ENCODE data around the gene CHST8.

The CHST8 gene

DNA sequence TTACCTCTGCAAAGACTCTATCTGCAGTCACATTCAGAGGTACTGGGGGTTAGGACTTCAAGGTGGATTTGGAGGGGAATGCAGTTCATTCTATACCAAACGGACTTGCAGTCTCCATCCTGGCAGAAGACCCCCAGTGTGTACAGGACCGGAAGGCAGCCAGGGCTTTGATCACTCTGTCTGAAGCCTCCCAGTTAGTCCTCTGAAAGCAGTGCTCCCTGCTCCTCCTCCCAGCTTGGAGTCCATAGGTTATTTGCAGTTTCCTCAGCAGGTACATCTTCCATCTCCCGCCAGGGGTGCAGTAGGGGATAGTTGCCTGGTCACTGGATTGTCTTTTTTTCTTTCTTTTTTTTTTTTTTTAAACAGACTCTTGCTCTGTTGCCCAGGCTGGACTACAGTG is 96.1 kb downstream of the CHST8 start:
- no peaks in the 10 kb centered on the region for H3K36me3 ChIP-seq (ENCODE audit: insufficient read depth, low read length)
- no peaks in the 10 kb centered on the region for H3K4me1 ChIP-seq (ENCODE audit: insufficient read depth, low read length, poor library complexity, severe bottlenecking)
- H3K79me2 ChIP-seq (ENCODE audit: insufficient read depth, low read length) = no peaks in the 10 kb centered on the region
- no peaks in the 10 kb centered on the region for H3K9me3 ChIP-seq (ENCODE audit: insufficient read depth, low read depth, low read length)
- H3K9me2 ChIP-seq (replicated peaks; ENCODE audit: low read depth, low read length) = no peaks in the 10 kb centered on the region
- TF ChIP-seq, protein P1, sequence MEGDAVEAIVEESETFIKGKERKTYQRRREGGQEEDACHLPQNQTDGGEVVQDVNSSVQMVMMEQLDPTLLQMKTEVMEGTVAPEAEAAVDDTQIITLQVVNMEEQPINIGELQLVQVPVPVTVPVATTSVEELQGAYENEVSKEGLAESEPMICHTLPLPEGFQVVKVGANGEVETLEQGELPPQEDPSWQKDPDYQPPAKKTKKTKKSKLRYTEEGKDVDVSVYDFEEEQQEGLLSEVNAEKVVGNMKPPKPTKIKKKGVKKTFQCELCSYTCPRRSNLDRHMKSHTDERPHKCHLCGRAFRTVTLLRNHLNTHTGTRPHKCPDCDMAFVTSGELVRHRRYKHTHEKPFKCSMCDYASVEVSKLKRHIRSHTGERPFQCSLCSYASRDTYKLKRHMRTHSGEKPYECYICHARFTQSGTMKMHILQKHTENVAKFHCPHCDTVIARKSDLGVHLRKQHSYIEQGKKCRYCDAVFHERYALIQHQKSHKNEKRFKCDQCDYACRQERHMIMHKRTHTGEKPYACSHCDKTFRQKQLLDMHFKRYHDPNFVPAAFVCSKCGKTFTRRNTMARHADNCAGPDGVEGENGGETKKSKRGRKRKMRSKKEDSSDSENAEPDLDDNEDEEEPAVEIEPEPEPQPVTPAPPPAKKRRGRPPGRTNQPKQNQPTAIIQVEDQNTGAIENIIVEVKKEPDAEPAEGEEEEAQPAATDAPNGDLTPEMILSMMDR (conservative IDR thresholded peaks at IDR 0.05; ENCODE audit: low read length) = no peak
- TF ChIP-seq EZH2phosphoT487 (IDR thresholded peaks at IDR 0.05; ENCODE audit: borderline replicate concordance) = no peak
- no peak overlapping the region for H3K4me3 ChIP-seq (ENCODE audit: low read length, poor library complexity, severe bottlenecking)
- no peak overlapping the region for H3K9ac ChIP-seq (ENCODE audit: low read depth, low read length, poor library complexity, severe bottlenecking)
- H3F3A ChIP-seq (ENCODE audit: low read depth) = no peaks in the 10 kb centered on the region
- no peaks in the 10 kb centered on the region for H3K27me3 ChIP-seq (ENCODE audit: insufficient read depth, low read length, poor library complexity, severe bottlenecking)
- no peak overlapping the region for H2AFZ ChIP-seq (ENCODE audit: low read length)
- no peak overlapping the region for H3K4me2 ChIP-seq (ENCODE audit: low read depth, low read length, poor library complexity, severe bottlenecking)
- no peaks in the 10 kb centered on the region for H4K20me1 ChIP-seq (ENCODE audit: insufficient read depth, low read length, poor library complexity, severe bottlenecking)

DNA sequence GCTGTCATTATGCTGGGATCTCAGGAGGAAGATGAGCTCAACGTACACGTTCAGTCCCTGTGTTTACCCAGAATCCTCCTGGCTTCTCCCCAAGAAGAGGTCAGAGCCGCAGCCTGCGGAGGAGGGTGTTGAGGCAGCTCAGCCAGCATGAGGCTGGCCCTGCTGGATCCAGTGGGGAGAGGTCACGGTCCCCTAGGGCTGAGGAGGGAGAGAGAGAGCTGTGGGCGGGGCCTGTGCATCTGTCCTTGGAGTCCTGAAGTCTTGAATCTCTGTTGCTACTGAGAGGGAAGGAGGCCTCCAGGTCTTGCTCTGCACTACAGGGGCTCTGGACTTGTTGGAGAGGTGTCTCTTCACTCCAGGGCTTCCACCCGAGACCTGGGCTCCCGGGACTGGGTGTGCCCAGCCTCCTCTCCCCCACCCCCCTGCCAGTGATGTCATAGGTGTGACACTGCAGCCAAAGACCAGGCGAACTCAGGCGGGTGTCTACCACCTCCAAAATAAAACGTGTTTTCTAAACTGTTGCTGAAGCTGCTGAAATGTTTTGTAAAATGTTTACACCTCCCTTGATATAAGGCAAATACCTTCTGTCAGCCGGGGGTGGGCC is 97.0 kb downstream of the CHST8 start:
- no peaks in the 10 kb centered on the region for H3K4me1 ChIP-seq (ENCODE audit: insufficient read depth, low read length, poor library complexity, severe bottlenecking)
- no peaks in the 10 kb centered on the region for H3K27me3 ChIP-seq (ENCODE audit: insufficient read depth, low read length, poor library complexity, severe bottlenecking)
- no peaks in the 10 kb centered on the region for H4K20me1 ChIP-seq (ENCODE audit: insufficient read depth, low read length, poor library complexity, severe bottlenecking)
- TF ChIP-seq EZH2phosphoT487 (IDR thresholded peaks at IDR 0.05; ENCODE audit: borderline replicate concordance) = no peak
- TF ChIP-seq, protein P1 (conservative IDR thresholded peaks at IDR 0.05; ENCODE audit: low read length) = no peak
- no peaks in the 10 kb centered on the region for H3K9me3 ChIP-seq (ENCODE audit: insufficient read depth, low read depth, low read length)
- H3K9ac ChIP-seq (ENCODE audit: low read depth, low read length, poor library complexity, severe bottlenecking) = no peak overlapping the region
- no peak overlapping the region for H3K4me2 ChIP-seq (ENCODE audit: low read depth, low read length, poor library complexity, severe bottlenecking)
- H3K79me2 ChIP-seq (ENCODE audit: insufficient read depth, low read length) = no peaks in the 10 kb centered on the region
- H2AFZ ChIP-seq (ENCODE audit: low read length) = no peak overlapping the region
- H3K9me2 ChIP-seq (replicated peaks; ENCODE audit: low read depth, low read length) = no peaks in the 10 kb centered on the region
- H3K4me3 ChIP-seq (ENCODE audit: low read length, poor library complexity, severe bottlenecking) = no peak overlapping the region
- H3F3A ChIP-seq (ENCODE audit: low read depth) = no peaks in the 10 kb centered on the region
- H3K36me3 ChIP-seq (ENCODE audit: insufficient read depth, low read length) = no peaks in the 10 kb centered on the region

DNA sequence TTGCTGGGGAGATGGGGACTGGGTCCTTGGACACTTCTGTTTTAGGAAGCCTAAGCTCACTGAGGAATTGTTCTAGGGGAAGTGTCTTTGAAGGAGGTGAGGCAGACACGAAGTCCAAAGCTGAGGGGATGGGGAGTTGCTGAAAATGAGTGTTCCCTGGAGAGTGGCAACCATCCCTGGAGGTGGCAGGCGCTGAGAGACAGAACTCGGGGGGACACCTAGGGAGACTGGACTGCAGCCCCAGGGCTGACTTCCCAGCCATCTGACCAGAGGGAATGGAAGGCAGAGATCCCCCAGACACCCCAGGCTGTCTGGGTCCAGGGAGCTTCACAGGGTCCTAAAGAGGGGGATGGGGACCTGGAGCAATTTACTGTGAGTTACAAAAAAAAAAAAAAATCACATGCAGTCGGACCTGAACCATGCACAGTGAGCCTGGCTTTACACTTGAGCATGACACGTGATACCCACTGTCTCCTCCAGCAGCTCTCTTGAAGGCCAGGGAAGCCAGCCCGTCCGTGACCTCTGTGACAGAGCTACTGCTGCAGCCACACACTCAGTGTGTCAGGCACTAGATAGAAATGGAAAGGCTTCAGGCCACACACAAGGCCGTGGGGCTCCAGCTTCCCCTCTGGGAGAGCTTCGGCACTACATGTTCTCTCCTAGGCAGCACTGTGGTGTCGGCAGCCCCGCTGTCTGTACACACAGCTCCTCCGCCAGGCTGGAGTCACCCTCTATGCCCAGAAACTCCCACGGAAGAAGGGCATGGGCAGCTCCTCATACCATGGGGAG is 97.8 kb downstream of the CHST8 start:
- H3K9ac ChIP-seq (ENCODE audit: low read depth, low read length, poor library complexity, severe bottlenecking) = no peak overlapping the region
- no peaks in the 10 kb centered on the region for H3K9me2 ChIP-seq (replicated peaks; ENCODE audit: low read depth, low read length)
- H3K9me3 ChIP-seq (ENCODE audit: insufficient read depth, low read depth, low read length) = no peaks in the 10 kb centered on the region
- H2AFZ ChIP-seq (ENCODE audit: low read length) = no peak overlapping the region
- H3K36me3 ChIP-seq (ENCODE audit: insufficient read depth, low read length) = no peaks in the 10 kb centered on the region
- H3K4me3 ChIP-seq (ENCODE audit: low read length, poor library complexity, severe bottlenecking) = no peak overlapping the region
- no peaks in the 10 kb centered on the region for H3F3A ChIP-seq (ENCODE audit: low read depth)
- H3K4me2 ChIP-seq (ENCODE audit: low read depth, low read length, poor library complexity, severe bottlenecking) = no peak overlapping the region
- H3K4me1 ChIP-seq (ENCODE audit: insufficient read depth, low read length, poor library complexity, severe bottlenecking) = no peaks in the 10 kb centered on the region
- no peaks in the 10 kb centered on the region for H4K20me1 ChIP-seq (ENCODE audit: insufficient read depth, low read length, poor library complexity, severe bottlenecking)
- H3K27me3 ChIP-seq (ENCODE audit: insufficient read depth, low read length, poor library complexity, severe bottlenecking) = no peaks in the 10 kb centered on the region
- no peaks in the 10 kb centered on the region for H3K79me2 ChIP-seq (ENCODE audit: insufficient read depth, low read length)
- TF ChIP-seq, protein P1 (conservative IDR thresholded peaks at IDR 0.05; ENCODE audit: low read length) = no peak
- no peak for TF ChIP-seq EZH2phosphoT487 (IDR thresholded peaks at IDR 0.05; ENCODE audit: borderline replicate concordance)

Data from Loucy (cell line).